Purkinje cell (primary cell): ENCODE measurements around the gene RBFOX2. TPM values are rescaled to one million over a fixed set of nuclear protein-coding genes. Genes with fewer than 3 reads are reported as not detected.

Experiments used
- polyA plus RNA-seq: library from polyadenylated mRNA; unstranded; fragments of >200 nt; fragmentation: Nextera tagmentation; gene quantifications from 2 replicates; pipeline ENCODE4 v1.2.1, GENCODE V29; 2014

The RBFOX2 gene
- 99.6 and 106 TPM in 2 replicates for polyA plus RNA-seq

GRCh38 chr22:36028646-36029405 lies at the start of gene RBFOX2:
Gene RBFOX2 (minus strand): TSS chr22:36028824. CDS start chr22:36028425, 399 bp downstream.

GRCh38 chr22:35717572-35717971 lies 311.1 kb downstream of the RBFOX2 start, which contains the start of gene APOL5:
Gene APOL5 (plus strand): TSS chr22:35717872. CDS start chr22:35717872, 0 bp downstream.

Other genes starting within 250 kb of the RBFOX2 start
- not detected in 2 replicates for gene APOL3, start 131.9 kb upstream of the RBFOX2 start, polyA plus RNA-seq
- not detected in 2 replicates for gene APOL4, start 173.0 kb upstream of the RBFOX2 start, polyA plus RNA-seq
- gene APOL2, start 210.7 kb upstream of the RBFOX2 start, polyA plus RNA-seq: 16.6 and 23.8 TPM in 2 replicates
- gene APOL1, start 224.3 kb upstream of the RBFOX2 start, polyA plus RNA-seq: 0.17 TPM in 1 of 2 replicates, not detected in the other